Adrenal gland (tissue), 12 donors: ENCODE measurements around the gene EPHA3. TPM values are rescaled to one million over a fixed set of nuclear protein-coding genes. Genes with fewer than 3 reads are reported as not detected.

Source experiments
- DNase-seq, 7 donors: peaks; one replicate each; pipeline ENCODE4 v3.0.0-alpha.2; 2019 to 2020
- H3K27ac ChIP-seq, 5 donors: fragments of 200-600 bp; sonication (generic) in 4 of 5; 1 replicate in 3 of 5; 2 replicates in 2 of 5; pipeline versions ENCODE4 v1.5.1 to v1.8.0; 2016 to 2020; ENCODE audit warnings: mild to moderate bottlenecking in 1 of 5
- H3K27me3 ChIP-seq: fragments of 200-600 bp; 2 replicates; pipeline ENCODE4 v1.8.0; 2021
- H3K36me3 ChIP-seq, 2 donors: fragments of 200-600 bp; replicated peaks in 1 of 2; 1 replicate in 1 of 2; 2 replicates in 1 of 2; pipeline versions ENCODE4 v1.5.1 to v1.8.0; 2018 to 2022
- H3K4me1 ChIP-seq, 2 donors: fragments of 200-600 bp; replicated peaks in 1 of 2; 1 replicate in 1 of 2; 2 replicates in 1 of 2; pipeline versions ENCODE4 v1.5.1 to v1.8.0; 2018 to 2021
- H3K4me3 ChIP-seq, 4 donors: fragments of 200-600 bp; sonication (generic) in 3 of 4; one replicate each; pipeline ENCODE4 v1.5.1; 2016 to 2018
- H3K9me3 ChIP-seq, 3 donors: fragments of 200-600 bp; sonication (generic) in 1 of 3; replicated peaks in 1 of 3; 1 replicate in 2 of 3; 2 replicates in 1 of 3; pipeline versions ENCODE4 v1.5.1 to v1.8.0; 2016 to 2021
- POLR2A ChIP-seq, 2 donors: fragments of 450-650 bp; IDR thresholded peaks; one replicate each; pipeline ENCODE4 v1.6.1; 2017; ENCODE audit warnings: antibody characterized with exemption in 2 of 2, mild to moderate bottlenecking in 2 of 2, moderate library complexity in 1 of 2
- WGBS, 4 donors: extraction: QIAGEN DNeasy Blood & Tissue Kit in 2 of 4; methylation state at CpG; one replicate each; pipeline versions ENCODE4 v1.1.5 to v1.1.7; 2013 to 2017; 5-methylcytosine and 5-hydroxymethylcytosine counted together
- intact Hi-C, 2 donors: fragments of 100-400 bp; cut with DNase I; formaldehyde crosslinking; loops; one replicate each; pipeline versions ENCODE4 v1.14.1 to v1.15.0; 2022 to 2023
- polyA plus RNA-seq, 3 donors: library from polyadenylated mRNA; stranded (reverse); fragments of 200-250 nt in 2 of 3; fragments of 350-450 nt in 1 of 3; fragmentation: Illumina TruSeq in 1 of 3; extraction: RNeasy Lipid Tissue Mini Kit (QIAGEN cat#74804) in 1 of 3; gene quantifications; one replicate each; pipeline ENCODE4 v1.2.3, GENCODE V29; 2013 to 2014
- total RNA-seq, 9 donors: library from RNA; depleted of rRNA in 4 of 9; stranded (reverse); fragments of >200 nt in 4 of 9; fragments of 120-200 nt in 1 of 9; fragmentation: NEBNext Ultra II Directional in 1 of 9; extraction: Animal tissue kit (Norgen Biotek cat#: 25700) in 1 of 9; gene quantifications; one replicate each; pipeline versions ENCODE4 v1.1.0 to v1.2.4, GENCODE V29; 2013 to 2023
- TF ChIP-seq, protein P1 (sequence below), 6 experiments: fragments of 450-650 bp in 4 of 6; fragments of 200-600 bp in 2 of 6; sonication (generic) in 1 of 6; IDR thresholded peaks; 1 replicate in 5 of 6; 2 replicates in 1 of 6; pipeline versions ENCODE4 v1.5.1 to v1.8.0; 2016 to 2021; ENCODE audit warnings: antibody characterized with exemption in 6 of 6, mild to moderate bottlenecking in 2 of 6, moderate library complexity in 1 of 6
- donor health status: healthy with polysubstance abuse.
- donor health status: Bipolar disorder and iron deficiency.
- donor health status: DM: yes; HTN: yes; CAD: no.
- donor health status: DM: no; HTN: no; CAD: no.
- donor health status: DM: no; HTN: no; CAD: no.
- donor health status: DM: yes; HTN: yes; CAD: no.

The EPHA3 gene
- total and polyA plus RNA-seq, 12 donors = 0.17 to 5.1 (median 0.48) TPM

DNA sequence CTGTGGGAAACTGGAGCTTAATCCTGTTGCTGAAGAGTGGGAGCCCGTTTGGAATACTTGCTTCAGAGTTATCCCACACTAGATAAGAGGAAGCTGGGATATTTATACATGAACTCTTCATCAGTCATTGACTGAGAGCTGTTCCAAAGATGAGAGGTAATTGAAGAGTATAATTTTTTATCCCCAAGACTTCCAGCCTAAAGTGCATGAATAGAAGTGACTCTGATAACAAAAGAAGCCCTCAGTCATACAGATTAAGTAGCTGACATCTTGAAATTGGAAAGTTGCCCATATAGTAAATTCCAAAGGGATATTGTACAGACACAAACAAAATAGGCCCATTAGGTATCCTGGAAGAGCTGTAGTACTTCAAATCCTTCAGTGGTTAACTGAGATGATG lies 268.0 kb downstream of the EPHA3 start:
- TF ChIP-seq, protein P1, sequence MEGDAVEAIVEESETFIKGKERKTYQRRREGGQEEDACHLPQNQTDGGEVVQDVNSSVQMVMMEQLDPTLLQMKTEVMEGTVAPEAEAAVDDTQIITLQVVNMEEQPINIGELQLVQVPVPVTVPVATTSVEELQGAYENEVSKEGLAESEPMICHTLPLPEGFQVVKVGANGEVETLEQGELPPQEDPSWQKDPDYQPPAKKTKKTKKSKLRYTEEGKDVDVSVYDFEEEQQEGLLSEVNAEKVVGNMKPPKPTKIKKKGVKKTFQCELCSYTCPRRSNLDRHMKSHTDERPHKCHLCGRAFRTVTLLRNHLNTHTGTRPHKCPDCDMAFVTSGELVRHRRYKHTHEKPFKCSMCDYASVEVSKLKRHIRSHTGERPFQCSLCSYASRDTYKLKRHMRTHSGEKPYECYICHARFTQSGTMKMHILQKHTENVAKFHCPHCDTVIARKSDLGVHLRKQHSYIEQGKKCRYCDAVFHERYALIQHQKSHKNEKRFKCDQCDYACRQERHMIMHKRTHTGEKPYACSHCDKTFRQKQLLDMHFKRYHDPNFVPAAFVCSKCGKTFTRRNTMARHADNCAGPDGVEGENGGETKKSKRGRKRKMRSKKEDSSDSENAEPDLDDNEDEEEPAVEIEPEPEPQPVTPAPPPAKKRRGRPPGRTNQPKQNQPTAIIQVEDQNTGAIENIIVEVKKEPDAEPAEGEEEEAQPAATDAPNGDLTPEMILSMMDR (IDR thresholded peaks at IDR 0.05) = no peak
- TF ChIP-seq POLR2A (IDR thresholded peaks at IDR 0.05) = no peak
- H3K9me3 ChIP-seq = no peaks in the 10 kb centered on the region
- DNase-seq = no peak
- no peaks in the 10 kb centered on the region for H3K4me1 ChIP-seq
- H3K36me3 ChIP-seq = no peaks in the 10 kb centered on the region
- no peak overlapping the region for H3K27ac ChIP-seq
- intact Hi-C loops = no loop called here
- no peak overlapping the region for H3K4me3 ChIP-seq
- WGBS, 4 donors = 26 to 39% (median 36%) methylated on average over 1 of the region's 1 CpG
- H3K27me3 ChIP-seq = no peaks in the 10 kb centered on the region

DNA sequence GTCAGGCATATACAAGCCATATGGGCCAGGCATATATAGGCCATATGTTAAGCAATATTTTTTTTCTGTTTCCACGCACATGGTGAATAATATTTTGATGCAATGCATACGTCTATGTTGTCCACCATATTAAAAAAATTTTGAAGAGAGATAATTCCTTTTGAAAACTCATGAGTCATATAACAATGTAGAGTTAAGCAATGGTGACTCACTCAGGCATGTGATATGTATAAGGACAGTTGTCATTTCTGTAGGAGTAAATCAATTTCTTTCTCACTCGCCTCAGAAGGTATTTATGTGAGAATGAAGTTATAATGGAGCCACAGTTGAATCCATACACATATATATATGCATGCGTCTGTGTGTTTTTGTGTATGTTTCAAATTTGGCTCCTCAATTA lies 272.6 kb downstream of the EPHA3 start:
- TF ChIP-seq, protein P1 (IDR thresholded peaks at IDR 0.05) = no peak
- TF ChIP-seq POLR2A (IDR thresholded peaks at IDR 0.05) = no peak
- no peaks in the 10 kb centered on the region for H3K4me1 ChIP-seq
- no peaks in the 10 kb centered on the region for H3K9me3 ChIP-seq
- no peak overlapping the region for H3K4me3 ChIP-seq
- H3K27ac ChIP-seq = no peak overlapping the region
- WGBS, 4 donors = 70 to 75% (median 73%) methylated on average over 4 of the region's 4 CpGs
- no peaks in the 10 kb centered on the region for H3K36me3 ChIP-seq
- no peak for DNase-seq
- intact Hi-C loops = no loop called here
- H3K27me3 ChIP-seq = no peaks in the 10 kb centered on the region

DNA sequence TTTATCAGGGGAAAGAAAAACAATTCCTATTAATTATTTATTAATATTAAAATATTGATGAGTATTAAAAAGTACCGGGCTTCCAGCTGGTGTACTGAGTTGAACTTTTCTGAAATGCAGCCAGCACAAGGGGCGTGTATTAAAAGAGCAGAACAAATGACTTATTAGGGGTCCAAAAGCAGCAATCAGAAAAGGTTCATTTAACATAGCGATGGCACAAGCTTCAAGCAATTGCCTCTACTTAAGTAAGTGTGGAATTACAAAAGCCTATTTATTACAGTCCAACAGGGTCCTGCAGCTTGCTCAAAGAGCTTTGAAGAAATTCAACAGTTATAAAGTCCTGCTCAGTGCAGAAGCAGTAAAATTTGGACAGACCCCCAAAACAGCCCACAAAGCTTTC lies 285.6 kb downstream of the EPHA3 start:
- TF ChIP-seq, protein P1 (IDR thresholded peaks at IDR 0.05) = no peak
- TF ChIP-seq POLR2A (IDR thresholded peaks at IDR 0.05) = no peak

DNA sequence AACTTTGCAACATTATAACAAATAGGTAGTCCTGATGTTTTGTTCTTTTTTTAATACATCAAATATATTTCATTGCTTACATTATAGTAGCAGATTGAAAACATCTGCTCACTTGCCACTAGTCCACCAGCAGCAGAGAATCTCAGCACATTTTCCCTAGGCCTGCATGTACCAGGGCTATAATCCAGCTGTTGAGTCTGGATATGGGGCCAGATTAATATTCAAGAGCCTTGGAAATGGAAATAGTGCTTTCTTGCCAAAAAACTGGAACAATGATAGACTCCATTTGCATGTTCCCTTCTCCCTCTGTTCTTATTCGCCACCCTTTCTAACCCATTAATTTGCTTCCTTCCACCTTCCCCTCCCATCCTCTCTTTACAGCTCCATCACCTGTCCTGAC lies 288.0 kb downstream of the EPHA3 start:
- Histone ChIP-seq H3K27ac (no peak overlapping the region), H3K36me3 (no peaks in the 10 kb centered on the region), H3K4me3 (no peak overlapping the region), H3K27me3 (no peaks in the 10 kb centered on the region), H3K9me3 (no peaks in the 10 kb centered on the region), H3K4me1 (no peaks in the 10 kb centered on the region)
- 71 to 83% (median 73%) methylated on average over 1 of the region's 1 CpG for WGBS, 4 donors
- intact Hi-C loops = no loop called here
- DNase-seq = no peak
- TF ChIP-seq, protein P1 (IDR thresholded peaks at IDR 0.05) = no peak
- no peak for TF ChIP-seq POLR2A (IDR thresholded peaks at IDR 0.05)

More for the DNA sequence above, 285.6 kb downstream of the EPHA3 start:
- H3K27ac ChIP-seq = no peak overlapping the region
- H3K27me3 ChIP-seq = no peaks in the 10 kb centered on the region
- H3K36me3 ChIP-seq = no peaks in the 10 kb centered on the region
- no peaks in the 10 kb centered on the region for H3K4me1 ChIP-seq
- WGBS, 4 donors = 64 to 72% (median 71%) methylated on average over 3 of the region's 3 CpGs
- no peak for DNase-seq
- intact Hi-C loops = no loop called here
- H3K4me3 ChIP-seq = no peak overlapping the region
- no peaks in the 10 kb centered on the region for H3K9me3 ChIP-seq
